Tongue (tissue), 2 donors: ENCODE data around the gene PRPS2. TPM values are rescaled to one million over a fixed set of nuclear protein-coding genes. Genes with fewer than 3 reads are reported as not detected.

Experiments used
- DNase-seq: peaks from one replicate; pipeline ENCODE4 v3.0.0-alpha.2; 2015
- total RNA-seq: library from RNA; depleted of rRNA; stranded (reverse); fragments of >200 nt; gene quantifications from one replicate; pipeline ENCODE4 v1.2.3, GENCODE V29; 2014

Gene PRPS2
- total RNA-seq, 1 donor from 2014 or later: 15.5 TPM

DNA sequence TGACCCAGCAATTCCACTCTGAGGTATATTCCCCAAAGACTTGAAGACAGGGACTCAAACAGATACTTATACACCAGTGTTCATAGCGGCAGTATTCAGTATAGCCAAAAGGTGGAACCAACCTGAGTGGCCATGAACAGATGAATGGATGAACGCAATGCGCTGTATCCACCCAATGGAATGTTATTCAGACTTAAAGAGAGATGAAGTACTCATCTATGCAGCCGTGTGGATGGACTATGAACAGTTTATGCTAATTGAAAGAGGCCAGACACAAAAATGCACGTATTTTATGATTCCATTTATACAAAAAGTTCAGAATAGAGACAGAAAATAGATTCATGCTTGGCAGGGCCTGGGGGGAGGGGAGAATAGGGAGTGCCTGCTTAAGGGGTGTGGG lies 26.3 kb downstream of the PRPS2 start:
- DNase-seq: no peak

DNA sequence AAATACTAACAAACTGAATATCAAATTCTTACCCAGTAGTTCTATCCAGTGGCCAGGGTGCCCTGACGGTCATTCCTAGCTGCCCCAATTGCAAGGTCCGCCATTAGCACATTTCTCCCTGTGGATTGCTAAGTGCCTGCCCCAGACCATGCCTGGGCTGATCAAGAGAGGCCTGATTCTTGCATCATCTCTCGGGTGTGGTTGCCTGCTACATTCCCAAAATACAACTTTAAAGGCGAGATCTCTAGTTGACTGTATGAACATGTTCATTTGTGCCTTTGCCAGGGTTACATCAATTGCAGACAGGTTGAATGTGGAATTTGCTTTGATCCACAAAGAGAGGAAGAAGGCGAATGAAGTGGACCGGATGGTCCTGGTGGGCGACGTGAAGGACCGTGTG lies 28.0 kb downstream of the PRPS2 start:
- no peak for DNase-seq

DNA sequence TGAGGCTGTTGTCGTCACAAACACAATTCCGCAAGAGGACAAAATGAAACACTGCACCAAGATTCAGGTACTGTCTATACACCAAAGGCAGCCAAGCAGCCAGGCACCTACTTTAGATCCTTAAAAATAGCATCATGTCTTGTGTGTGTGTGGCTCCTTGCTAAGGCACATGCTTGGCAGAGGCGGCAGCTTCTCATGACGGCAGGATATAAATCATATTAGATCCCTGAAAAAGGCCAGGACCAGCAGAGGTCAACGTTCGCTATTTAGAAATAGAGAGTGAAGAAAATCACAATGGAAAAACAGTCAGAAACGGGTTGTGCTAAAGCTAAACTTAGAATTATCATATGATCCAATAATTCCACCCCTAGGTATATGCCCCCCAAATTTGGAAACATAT lies 29.5 kb downstream of the PRPS2 start:
- no peak for DNase-seq

- DNase-seq: no peak
These were observed 33.7 kb downstream of the PRPS2 start for GRCh38 chrX:12824944-12825343.

DNA sequence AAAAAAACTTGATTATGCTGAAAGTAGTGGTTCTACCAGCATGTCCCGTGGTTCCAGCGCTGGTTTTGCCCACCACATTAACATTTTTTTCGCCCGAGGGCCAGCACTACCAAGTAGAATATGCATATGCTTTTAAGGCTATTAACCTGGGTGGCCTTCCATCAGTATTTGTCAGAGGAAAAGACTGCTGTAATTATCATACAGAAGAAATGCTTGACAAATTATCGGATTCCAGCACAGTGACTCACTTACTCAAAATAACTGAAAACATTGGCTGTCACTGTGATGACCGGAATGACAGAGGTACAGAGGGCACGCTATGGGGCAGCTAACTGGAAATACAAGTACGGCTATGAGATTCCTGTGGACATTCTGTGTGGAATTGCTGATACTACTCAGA lies 34.6 kb downstream of the PRPS2 start:
- no peak for DNase-seq

DNA sequence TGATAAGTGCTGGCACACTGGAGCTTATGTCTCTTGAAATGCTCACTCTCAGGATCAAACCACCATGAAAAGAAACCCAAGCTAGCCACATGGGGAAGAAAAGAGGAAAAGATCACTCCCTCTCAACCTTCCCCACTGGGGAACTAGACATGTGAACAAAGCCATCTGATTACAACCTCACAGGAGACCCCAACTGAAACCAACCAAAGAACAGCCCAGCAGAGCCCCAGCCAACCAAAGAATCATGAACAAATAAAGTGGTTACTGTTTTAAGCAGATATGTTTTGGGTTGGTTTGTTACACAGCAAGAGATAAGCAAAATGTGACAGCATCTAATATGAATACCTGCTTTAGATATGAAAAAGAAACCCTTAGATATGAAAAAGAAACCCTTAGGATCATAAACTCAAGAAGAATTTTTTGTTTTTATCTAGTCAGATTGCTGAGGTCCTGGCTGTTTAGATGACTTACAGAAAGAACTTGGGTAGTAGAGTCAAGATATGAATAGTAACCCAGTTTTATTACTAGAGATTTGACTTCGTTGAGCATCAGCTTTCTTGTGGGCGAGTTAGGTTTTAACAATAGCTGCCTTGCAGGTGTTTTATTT lies 52.0 kb downstream of the PRPS2 start:
- DNase-seq: no peak

GRCh38 chrX:12843668-12844279 lies 52.6 kb downstream of the PRPS2 start:
- no peak for DNase-seq

DNA sequence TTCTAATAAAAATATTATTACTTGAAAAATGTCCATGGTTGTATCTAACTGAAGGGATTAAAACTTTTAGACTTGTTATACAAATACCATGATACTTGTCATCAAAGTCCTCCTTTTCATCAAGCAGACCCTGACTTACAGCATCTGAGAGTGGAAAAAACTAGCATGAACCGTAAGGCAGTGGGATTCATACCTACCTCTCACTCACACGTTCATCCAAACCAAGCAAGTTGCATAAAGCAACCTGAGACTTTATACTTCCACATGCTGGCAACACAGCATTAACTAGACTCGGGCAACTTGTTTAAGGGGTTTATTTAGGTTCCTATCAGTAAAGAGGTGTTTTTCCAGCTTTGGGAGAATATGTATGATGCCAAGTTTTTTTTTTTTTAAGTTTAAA lies 53.1 kb downstream of the PRPS2 start:
- no peak for DNase-seq

- no peak for DNase-seq
These were observed 74.1 kb downstream of the PRPS2 start for GRCh38 chrX:12865359-12865758.

DNA sequence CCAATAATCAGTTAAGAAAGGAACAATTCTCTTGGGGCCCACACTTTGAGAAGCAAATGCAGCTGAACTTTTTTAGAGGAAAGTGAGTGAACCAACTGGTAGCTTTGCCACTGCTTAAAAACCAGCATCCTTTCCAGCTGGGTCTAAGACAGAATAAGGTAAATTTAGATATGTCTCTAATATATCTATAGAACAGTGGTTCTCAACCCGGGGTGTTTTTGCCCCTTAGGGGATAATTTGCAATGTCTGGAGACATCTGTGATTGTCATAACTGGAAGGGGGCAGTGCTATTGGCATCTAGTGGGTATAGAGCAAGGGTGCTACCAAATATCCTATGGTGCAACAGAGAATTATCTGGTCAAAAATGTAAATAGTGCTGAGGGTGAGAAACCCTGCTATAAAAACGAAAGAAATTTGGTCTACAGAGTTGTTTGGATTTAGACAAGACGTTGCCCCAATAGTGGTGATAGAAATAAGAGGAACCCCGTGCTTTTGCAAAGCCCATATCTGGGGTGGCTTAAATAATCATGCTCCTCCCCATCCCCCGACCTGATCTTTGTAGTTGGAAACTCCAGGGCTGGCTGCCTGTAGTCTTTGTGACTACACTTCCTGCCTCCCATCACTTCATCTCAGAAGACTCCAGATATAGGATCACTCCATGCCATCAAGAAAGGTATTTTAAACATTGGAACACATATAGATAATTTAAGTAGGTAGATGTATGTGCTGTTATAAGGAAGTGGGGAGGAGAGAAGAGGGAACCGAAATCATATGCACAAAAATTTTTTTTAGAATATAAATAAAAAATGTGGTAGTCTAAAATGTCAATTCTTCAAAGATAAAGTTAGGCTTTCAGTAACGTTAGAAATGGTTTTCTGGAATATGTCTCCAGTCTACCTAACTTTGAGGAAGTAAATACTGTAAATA lies 75.5 kb downstream of the PRPS2 start, which contains the start of gene TLR7:
TSS of gene TLR7 (plus strand) at position 622 of the 927 bp plus-strand sequence. CDS start 507 bp downstream, outside the sequence.
- DNase-seq: no peak

- no peak for DNase-seq
These were observed 76.5 kb downstream of the PRPS2 start for GRCh38 chrX:12867685-12868084.

- DNase-seq: no peak
These were observed 77.5 kb downstream of the PRPS2 start for GRCh38 chrX:12868747-12869146.

- DNase-seq: no peak
These were observed 80.0 kb downstream of the PRPS2 start for GRCh38 chrX:12871257-12871656.

DNA sequence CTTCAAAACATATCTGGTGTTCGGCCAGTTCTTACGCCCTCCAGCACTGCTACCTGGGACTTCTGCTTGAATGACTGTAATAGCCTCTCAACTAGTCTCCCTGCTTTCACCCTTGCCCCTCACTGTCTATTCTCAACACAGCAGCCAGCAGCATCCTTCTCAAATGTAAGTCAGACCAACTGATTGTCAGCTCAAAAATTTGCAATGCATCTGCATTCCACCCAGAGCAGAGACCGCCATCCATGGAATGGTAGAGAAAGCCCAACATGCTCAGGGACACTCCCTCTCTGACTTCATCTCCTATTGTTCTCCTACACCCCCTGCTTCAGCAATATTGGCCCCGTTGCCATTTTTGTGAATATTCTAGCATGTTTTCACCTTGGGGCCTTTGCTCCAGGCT lies 81.5 kb downstream of the PRPS2 start:
- DNase-seq: no peak

Other genes starting within 250 kb of the PRPS2 start
- 1.2 TPM for gene TLR7, start 75.7 kb downstream of the PRPS2 start, total RNA-seq
- not detected for gene TLR8, start 115.2 kb downstream of the PRPS2 start, total RNA-seq
- 804 TPM for gene TMSB4X, start 183.7 kb downstream of the PRPS2 start, total RNA-seq